Measurements from ENCODE around the gene ACP2.
"Not testable (repeated sequence)": the region's sequence is repeated elsewhere in the genome, so short reads cannot be mapped to it uniquely, and the experiment has no call there.

The ACP2 gene

DNA sequence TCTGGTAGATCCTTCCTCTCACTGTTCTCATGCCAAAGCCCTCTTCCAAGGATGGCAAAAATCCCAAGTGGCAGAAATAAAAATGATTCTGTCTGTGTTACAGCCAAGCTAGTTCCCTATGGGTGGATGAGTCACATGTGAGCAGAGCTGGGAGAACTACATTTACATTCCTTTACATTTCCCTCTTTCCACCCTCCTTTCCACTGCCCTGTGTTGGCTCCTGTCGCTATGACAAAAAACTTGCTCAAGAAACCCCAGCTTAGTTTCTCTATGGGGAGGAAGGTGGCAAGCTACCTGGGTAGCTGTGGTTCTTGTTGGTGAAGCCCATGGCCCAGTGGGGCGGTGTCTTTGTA lies 44.0 kb downstream of the ACP2 start:
- DNase-seq (ENCODE audit: low read depth in 3 of 3), result no peak

- no peak for DNase-seq (ENCODE audit: low read depth in 3 of 3)
Observed at GRCh38 chr11:47202576-47202975, 46.0 kb downstream of the ACP2 start.

DNA sequence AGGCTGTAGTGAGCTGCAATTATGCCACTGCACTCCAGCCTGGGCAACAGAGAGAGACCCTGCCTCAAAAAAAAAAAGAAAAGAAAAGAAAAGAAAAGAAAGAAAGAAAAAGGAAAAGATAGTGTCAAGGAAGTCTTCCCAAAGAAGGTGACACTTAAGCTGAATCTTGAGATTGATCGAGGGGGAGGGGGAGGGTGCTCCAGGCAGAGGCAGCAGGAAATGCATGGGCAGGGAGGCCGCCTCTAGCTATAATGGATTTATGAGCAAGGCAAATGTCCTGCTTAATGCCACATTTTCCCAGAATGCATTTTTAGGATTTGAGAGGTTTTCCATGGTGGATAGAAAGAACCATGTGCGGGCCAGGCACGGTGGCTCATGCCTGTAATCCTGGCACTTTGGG lies 47.6 kb downstream of the ACP2 start:
- DNase-seq (ENCODE audit: low read depth in 3 of 3), result no peak

DNA sequence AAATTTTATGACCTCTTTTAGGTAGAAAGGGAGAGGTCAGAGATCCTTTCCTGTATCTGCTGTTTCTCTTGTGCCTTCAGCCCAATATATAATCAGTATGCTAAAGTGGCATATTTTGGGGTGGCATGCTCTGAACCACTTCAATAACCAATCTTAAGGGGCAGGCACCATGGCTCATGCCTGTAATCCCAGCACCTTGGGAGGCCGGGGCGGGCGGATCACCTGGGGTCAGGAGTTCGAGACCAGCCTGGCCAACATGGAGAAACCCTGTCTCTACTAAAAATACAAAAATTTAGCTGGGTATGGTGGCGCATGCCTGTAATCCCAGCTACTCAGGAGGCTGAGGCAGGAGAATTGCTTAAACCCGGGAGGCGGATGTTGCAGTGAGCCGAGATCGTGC lies 50.5 kb downstream of the ACP2 start:
- not testable (repeated sequence) for DNase-seq (ENCODE audit: low read depth in 3 of 3)

- no peak for DNase-seq (ENCODE audit: low read depth in 3 of 3)
Observed at GRCh38 chr11:47192111-47192510, 56.5 kb downstream of the ACP2 start.

DNA sequence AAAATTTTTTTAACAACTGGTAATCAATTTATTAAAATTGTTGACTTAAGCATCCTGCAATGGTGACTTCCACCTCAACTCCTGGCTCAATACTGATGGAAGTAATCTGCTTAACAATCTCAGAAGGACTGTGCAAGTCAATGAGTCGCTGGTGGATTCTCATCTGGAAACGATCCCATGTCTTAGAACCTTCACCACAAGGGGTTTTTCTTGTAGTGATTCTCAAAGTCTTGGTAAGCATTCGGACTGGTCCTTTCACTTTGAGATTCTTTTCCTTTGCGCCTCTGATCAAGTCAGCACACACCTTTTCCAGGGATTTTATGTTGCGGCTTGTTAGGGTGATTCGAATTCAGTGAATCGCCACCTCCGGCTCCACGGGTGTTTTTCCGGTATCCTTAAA lies 57.5 kb downstream of the ACP2 start:
- DNase-seq (ENCODE audit: low read depth in 3 of 3), result not testable (repeated sequence)
